ENCODE data around the gene C15orf62. TPM values are rescaled to one million over a fixed set of nuclear protein-coding genes. Genes with fewer than 3 reads are reported as not detected.

The C15orf62 gene
- polyA plus RNA-seq, 1 donor (not counting 4 experiments of a cell fraction or from before 2014, with no cell fraction given), result 0.14 TPM

GRCh38 chr15:40736575-40736974, 33.2 kb upstream of the C15orf62 start:
- no peak overlapping the region for H2AFZ ChIP-seq (ENCODE audit: control insufficient read depth, low read length)
- H3K4me3 ChIP-seq (ENCODE audit: control insufficient read depth in 2 of 3, extremely low read depth in 1 of 3, insufficient read depth in 2 of 3, low read depth in 1 of 3, low read length in 3 of 3), result no peak overlapping the region
- FAIRE-seq (no peak), DNase-seq (ENCODE audit: low read depth, low spot score) (no peak)
- no peaks in the 10 kb centered on the region for H3K9me3 ChIP-seq (ENCODE audit: control insufficient read depth, low read depth, low read length)
- no peak overlapping the region for H3K4me2 ChIP-seq (ENCODE audit: control insufficient read depth, extremely low read depth, insufficient read depth, low read depth, low read length)
- no peaks in the 10 kb centered on the region for H3K4me1 ChIP-seq (ENCODE audit: control insufficient read depth, extremely low read depth, insufficient read depth, low read length)
- H3K36me3 ChIP-seq (ENCODE audit: control insufficient read depth in 2 of 2, extremely low read depth in 1 of 2, insufficient read depth in 2 of 2, low read length in 2 of 2), result peaks cover 22 to 24% of the 10 kb centered on the region in 2 experiments
- H4K20me1 ChIP-seq (ENCODE audit: control insufficient read depth, extremely low read depth, insufficient read depth, low read length), result no peaks in the 10 kb centered on the region
- dilution Hi-C loops (cut with MboI; ENCODE audit: extremely low pct_ligation_motif_present, low sequenced_read_pairs), result no loop called here
- no peak for TF ChIP-seq CTCF (optimal IDR thresholded peaks at IDR 0.05 in 1 of 3, IDR thresholded peaks at IDR 0.05 in 1 of 3, conservative IDR thresholded peaks at IDR 0.05 in 1 of 3; ENCODE audit: extremely low read depth in 1 of 3, insufficient read depth in 2 of 3, low read length in 3 of 3)
- no peak for TF ChIP-seq EZH2 (IDR thresholded peaks at IDR 0.05; ENCODE audit: low read length)
- no peak overlapping the region for H3K27ac ChIP-seq (ENCODE audit: control insufficient read depth, insufficient read depth, low read length)
- H3K9ac ChIP-seq (ENCODE audit: control insufficient read depth, extremely low read depth, insufficient read depth, low read length), result no peak overlapping the region
- H3K9me1 ChIP-seq (ENCODE audit: control insufficient read depth, extremely low read depth, insufficient read depth, low read length), result no peaks in the 10 kb centered on the region
- no peaks in the 10 kb centered on the region for H3K27me3 ChIP-seq (ENCODE audit: control insufficient read depth, extremely low read depth, insufficient read depth, low read length)
- H3K79me2 ChIP-seq (ENCODE audit: control insufficient read depth, insufficient read depth, low read length), result no peaks in the 10 kb centered on the region

GRCh38 chr15:40737048-40737447, 32.7 kb upstream of the C15orf62 start:
- Histone ChIP-seq H3K79me2 (ENCODE audit: control insufficient read depth, insufficient read depth, low read length) (no peaks in the 10 kb centered on the region), H4K20me1 (ENCODE audit: control insufficient read depth, extremely low read depth, insufficient read depth, low read length) (no peaks in the 10 kb centered on the region), H3K4me1 (ENCODE audit: control insufficient read depth, extremely low read depth, insufficient read depth, low read length) (no peaks in the 10 kb centered on the region), H3K4me2 (ENCODE audit: control insufficient read depth, extremely low read depth, insufficient read depth, low read depth, low read length) (no peak overlapping the region), H3K9ac (ENCODE audit: control insufficient read depth, extremely low read depth, insufficient read depth, low read length) (no peak overlapping the region), H3K9me1 (ENCODE audit: control insufficient read depth, extremely low read depth, insufficient read depth, low read length) (no peaks in the 10 kb centered on the region), H3K27ac (ENCODE audit: control insufficient read depth, insufficient read depth, low read length) (no peak overlapping the region), H2AFZ (ENCODE audit: control insufficient read depth, low read length) (no peak overlapping the region), H3K9me3 (ENCODE audit: control insufficient read depth, low read depth, low read length) (no peaks in the 10 kb centered on the region), H3K27me3 (ENCODE audit: control insufficient read depth, extremely low read depth, insufficient read depth, low read length) (no peaks in the 10 kb centered on the region), H3K4me3 (ENCODE audit: control insufficient read depth in 2 of 3, extremely low read depth in 1 of 3, insufficient read depth in 2 of 3, low read depth in 1 of 3, low read length in 3 of 3) (no peak overlapping the region), H3K36me3 (ENCODE audit: control insufficient read depth in 2 of 2, extremely low read depth in 1 of 2, insufficient read depth in 2 of 2, low read length in 2 of 2) (peaks cover 21 to 22% of the 10 kb centered on the region in 2 experiments)
- DNase-seq (ENCODE audit: low read depth, low spot score) (no peak), FAIRE-seq (no peak)
- TF ChIP-seq EZH2 (IDR thresholded peaks at IDR 0.05; ENCODE audit: low read length), result no peak
- TF ChIP-seq CTCF (optimal IDR thresholded peaks at IDR 0.05 in 1 of 3, IDR thresholded peaks at IDR 0.05 in 1 of 3, conservative IDR thresholded peaks at IDR 0.05 in 1 of 3; ENCODE audit: extremely low read depth in 1 of 3, insufficient read depth in 2 of 3, low read length in 3 of 3), result no peak
- dilution Hi-C loops (cut with MboI; ENCODE audit: extremely low pct_ligation_motif_present, low sequenced_read_pairs), result no loop called here
